Activated CD4-positive, CD25-positive, alpha-beta regulatory T cell treated with anti-CD3 and anti-CD28 coated beads, Interleukin-2, amount 50 U/mL, for 24 hours (primary cell): ENCODE data around the gene ACOT13.
"Not testable (repeated sequence)": the region's sequence is repeated elsewhere in the genome, so short reads cannot be mapped to it uniquely, and the experiment has no call there.

Experiments used
- ATAC-seq, 2 donors: fragments of 150-1000 bp; cut with Tn5 transposase; one replicate each; pipeline ENCODE4 v1.10.0; 2021; ENCODE audit warnings: mild to moderate bottlenecking in 1 of 2, moderate library complexity in 1 of 2

The ACOT13 gene

DNA sequence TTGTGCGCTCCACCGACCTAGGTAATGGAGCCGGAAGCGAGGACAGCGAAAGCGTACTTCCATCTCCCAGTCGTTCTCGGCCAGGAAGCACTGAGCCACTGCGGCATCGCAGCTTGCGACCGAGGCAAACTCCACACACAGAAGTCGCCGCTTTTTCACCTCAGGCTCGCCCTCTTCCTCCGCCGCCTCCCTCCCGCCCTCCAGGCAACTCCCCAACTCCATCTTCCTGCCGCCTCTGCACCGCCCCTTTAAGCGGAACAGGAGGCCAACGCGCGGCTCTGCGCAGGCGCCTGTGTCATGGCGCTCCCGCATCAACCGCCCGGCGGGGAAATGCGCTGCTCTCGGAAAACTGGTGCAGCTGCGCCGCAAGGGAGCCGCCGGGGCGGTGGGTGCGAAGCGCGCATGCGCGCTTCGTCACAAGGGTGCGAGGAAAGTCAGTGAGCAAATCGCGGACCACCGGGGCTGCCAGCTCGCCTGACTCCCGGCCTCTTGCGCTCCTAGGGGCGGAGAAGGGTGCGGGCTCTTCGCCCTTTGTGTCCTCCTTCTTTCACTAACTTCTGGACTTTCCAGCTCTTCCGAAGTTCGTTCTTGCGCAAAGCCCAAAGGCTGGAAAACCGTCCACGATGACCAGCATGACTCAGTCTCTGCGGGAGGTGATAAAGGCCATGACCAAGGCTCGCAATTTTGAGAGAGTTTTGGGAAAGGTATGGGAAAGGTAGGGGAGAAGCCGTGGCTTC is at the start of gene ACOT13, which contains the start of gene TDP2:
TSS of gene ACOT13 (plus strand) at position 437 of the 737 bp plus-strand sequence. CDS start at position 624, 187 bp downstream.
TSS of gene TDP2 (minus strand) at position 259 of the 737 bp plus-strand sequence. CDS start at position 222, 37 bp downstream.
- ATAC-seq, result peak; percentile 96 to 97

DNA sequence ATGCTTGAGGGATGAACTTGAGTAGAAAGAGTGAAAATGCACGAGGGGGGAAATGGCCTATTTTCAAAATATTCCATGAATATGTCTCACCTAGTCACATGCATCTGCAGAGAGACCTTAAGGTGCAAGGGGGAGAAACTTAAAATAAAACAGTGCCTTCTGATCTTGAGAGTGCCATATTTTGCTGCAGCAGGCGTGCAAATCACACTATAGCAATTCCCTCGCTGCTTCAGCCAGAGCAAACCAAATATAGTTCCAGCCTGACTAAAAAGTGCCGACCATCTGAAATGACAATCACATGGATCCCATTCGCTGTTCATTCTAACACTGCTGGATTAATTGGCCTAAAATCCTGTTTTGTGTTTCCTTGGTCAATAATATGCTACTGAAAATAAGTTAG is 47.2 kb upstream of the ACOT13 start:
- no peak for ATAC-seq

DNA sequence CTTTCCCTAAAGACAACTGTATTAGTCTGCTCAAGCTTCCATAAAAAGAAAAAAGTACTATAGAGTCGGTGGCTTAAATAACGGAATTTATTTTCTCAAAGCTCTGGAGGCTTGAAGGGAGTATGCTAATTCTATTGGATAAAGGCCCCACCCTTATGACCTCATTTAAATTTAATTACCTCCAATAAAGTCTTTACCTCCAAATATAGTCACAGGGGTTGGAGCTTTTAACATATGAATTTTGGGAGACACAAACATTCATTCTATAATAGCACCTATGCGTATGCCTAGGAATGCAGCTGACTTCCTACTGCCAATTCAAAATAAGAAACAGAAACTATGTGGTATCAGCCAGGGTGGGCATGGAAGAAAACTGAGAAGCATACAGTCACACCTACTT is 46.2 kb upstream of the ACOT13 start:
- no peak for ATAC-seq

DNA sequence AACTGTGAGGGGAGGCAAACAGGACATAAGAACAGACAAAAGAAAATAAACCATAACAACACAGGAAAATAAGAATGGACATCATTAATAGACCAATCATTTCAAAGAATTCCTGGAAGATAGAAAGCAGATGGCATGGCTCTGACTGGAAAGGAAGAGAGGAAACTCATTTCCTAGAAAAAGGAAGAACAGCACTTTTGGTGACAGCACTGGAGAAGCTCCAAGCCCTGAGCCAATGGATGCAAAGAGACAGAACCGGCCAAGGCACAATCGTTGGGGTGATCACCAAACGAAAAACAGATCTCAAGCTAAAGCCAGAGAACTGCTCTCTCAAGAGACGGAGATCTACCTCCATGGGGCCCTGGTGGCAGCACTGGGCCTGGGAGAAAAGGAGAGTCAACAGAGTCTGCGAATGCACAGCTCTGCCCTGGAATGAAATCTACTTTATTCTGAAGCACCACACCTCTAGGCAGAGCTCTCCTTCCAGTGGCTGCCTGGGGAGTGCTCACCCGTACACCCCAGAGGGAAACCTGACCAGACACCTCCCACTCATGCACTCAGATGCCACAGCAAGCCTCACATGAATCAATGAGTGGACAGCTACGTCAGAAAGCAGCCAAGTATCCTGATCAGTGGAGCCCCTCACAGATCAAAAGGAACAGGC is 45.1 kb upstream of the ACOT13 start:
- no peak for ATAC-seq

DNA sequence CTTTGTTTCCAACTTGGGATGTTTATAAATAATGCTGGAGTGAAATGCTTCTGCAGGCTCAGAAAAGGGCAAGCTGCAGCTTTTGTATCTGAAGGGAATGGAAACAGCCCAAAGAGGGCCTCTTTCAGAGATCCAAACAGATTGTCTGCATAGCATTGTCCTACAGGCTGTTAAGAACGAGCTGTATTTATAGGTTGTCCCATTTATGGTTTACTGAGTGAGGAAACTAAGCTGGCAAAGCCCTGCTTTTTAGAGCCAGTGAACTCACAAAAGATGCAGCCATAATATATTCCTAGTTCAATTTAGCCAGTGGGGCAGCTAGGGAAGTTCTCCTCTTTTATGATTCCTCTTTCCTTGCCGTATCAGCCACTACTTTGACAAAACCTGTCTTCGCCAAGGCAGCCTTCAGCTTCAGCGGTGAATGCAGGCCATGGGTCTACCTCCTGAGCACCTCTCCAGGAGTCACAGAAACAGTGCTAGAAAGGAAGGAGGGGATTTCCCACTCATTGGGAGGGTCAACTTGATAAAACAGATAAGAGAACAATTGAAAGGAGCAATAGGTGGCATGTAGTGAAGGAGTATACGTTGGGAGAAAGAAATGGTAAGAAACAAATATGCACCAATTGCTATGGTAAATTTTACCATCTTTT is 35.9 kb upstream of the ACOT13 start:
- ATAC-seq, result no peak

DNA sequence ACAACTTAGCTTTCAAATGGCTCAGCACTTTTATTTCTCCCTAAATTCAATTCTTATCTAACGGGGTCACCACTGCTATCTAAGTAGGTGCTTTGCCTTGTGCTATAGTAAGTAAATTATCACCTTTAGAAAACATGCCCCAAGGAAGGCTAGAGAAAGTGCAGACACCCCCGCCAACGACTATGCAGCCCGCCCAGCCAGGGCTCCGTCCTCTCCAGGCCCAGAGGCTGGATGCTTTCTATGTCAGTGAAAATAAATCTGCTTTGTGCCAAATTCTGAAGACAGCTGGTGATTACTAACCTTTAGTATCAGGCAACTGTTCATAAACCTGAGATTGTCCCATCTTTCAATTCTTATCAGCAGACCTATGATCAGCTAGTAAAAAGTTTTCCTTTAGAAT is 35.2 kb upstream of the ACOT13 start:
- no peak for ATAC-seq

DNA sequence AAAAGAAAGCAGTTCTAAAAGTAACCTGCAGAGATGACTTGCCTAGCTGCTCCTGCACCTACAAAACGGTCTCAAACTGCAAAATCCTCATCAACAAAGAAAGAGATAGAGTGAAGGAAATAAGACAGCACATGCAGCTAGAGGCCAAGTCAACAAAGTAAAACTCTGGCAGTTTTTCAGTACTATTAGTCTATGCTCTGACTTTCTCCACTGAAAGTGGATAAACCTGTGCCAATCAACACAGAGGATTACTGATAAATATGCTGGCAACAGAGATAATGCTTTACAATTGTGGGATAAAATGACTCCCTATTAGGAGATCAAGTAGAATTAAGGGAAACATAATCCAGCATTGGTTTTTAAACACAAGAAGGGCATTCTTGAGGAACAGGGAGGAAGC is 34.3 kb upstream of the ACOT13 start:
- ATAC-seq, result no peak

DNA sequence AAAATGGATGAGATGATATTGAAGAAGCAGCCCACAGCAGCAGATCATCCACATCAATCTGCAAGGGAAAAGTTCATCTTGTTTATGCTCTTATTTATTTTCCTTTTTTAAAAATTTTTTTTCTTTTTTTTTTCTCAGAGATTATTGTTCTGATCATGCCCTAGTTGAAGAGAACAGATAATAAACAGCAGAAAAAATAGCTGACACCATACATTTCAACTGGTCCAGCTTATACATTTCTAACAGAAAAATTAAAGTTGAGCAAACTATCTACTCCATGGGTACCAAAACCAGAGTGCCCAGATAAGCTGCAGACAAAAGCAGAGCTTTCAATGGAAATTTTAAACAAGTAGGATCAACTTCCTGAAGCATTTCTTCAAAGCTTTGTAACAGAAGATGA is 30.2 kb upstream of the ACOT13 start:
- no peak for ATAC-seq

DNA sequence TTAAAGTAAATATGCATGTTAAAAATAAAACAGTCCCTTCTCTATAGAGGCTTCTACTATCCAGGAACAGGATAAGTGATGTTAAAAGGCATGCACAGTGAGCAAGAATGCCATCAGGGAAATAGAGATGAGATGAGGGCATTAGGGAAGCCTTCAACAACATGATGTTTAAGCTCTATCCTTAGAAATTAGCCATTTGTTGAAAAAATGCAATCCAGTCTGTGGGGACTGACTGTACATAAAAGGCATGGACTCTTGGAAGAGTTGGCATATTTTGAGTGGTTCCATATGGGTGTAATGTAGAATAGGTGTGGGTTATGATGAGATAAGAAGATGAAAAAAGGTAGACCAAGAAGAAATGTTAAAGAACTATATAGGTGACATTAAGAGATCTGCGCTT is 26.7 kb upstream of the ACOT13 start:
- ATAC-seq, result no peak

DNA sequence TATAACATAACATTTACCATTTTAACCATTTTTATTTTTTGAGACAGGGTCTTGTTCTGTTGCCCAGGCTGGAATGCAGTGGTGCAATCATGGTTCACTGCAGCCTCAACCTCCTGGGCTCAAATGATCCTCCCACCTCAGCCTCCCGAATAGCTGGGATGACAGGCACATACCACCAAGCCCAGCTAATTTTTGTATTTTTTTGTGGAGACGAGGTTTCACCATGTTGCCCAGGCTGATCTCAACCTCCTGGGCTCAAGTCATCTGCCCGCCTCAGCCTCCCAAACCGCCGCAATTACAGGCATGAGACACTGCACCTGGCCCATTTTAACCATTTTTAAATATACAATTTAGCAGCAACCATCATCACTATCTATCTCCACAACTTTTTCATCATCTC is 26.2 kb upstream of the ACOT13 start:
- ATAC-seq, result not testable (repeated sequence)

DNA sequence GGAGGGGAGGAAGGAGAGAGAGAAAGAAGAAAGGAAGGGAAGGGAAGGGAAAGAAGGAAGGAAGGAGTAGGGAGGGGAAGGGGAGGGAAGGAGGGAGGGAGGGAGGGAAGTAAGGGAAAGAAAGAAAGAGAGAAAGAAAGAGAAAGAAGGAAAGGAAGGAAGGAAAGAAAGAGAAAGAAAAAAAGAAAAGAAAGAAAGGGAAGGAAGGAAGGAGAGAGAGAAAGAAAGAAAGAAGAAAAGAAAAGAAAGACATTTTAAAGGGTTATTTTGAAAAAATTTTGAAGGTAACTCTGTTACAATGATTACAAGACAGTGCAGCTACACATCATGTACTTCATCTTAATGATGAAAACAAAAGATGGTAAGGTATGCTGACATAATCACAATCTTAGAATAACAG is 24.8 kb upstream of the ACOT13 start:
- no peak for ATAC-seq

DNA sequence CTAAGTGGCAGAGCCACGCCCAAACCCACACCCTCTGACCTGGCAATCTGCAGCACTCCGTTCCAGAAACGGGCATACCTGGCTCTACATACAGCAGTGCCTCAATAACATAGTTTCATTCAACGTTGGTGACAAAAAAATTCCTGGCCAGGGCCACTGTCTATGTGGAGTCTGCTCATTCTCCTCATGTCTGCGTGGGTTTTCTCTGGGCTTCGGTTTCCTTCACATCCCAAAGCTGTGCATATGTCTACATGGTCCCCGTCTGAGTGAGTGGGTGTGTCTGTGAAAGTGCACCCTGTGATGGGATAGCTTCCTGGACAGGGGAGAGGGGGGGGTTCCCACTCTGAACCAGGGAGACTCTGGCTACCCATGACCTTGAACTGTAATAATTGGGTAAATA is 23.0 kb upstream of the ACOT13 start:
- no peak for ATAC-seq

DNA sequence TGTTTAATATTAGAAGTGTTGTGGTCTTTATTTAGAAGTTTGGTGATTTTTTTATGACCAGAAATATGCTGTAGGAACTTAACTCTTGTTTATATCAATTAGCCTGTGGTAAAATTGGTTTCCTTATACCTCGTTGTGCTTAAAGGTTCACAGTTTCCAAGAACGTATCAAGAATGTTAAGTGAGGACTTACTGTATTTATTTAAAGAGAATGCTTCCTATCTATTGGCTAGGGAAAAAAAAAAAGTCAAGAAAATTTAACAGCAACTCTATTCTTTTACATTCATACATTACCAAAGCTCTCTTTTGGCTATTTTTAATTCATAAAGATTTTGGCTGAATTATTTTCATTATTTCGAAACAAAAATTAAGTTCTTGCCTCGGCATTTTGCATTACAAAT is 22.5 kb upstream of the ACOT13 start:
- ATAC-seq, result no peak

DNA sequence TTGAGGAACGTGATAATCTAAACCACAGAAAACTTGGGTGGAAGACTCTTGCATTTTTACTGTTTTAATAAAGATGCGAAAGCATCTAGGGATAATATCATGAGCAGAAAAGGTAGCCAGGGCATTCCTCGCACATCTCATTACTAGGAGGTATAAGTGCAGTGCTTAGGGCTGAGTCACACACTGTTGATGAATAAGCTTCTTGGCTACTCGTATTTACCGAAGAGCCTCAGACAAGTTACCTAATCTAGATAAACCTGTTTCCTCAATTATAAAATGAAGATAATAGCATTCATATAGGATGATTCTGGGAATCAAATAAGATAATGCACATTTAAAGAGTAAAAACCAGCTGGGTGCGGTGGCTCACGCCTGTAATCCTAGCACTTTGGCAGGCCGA is 20.1 kb upstream of the ACOT13 start:
- no peak for ATAC-seq

DNA sequence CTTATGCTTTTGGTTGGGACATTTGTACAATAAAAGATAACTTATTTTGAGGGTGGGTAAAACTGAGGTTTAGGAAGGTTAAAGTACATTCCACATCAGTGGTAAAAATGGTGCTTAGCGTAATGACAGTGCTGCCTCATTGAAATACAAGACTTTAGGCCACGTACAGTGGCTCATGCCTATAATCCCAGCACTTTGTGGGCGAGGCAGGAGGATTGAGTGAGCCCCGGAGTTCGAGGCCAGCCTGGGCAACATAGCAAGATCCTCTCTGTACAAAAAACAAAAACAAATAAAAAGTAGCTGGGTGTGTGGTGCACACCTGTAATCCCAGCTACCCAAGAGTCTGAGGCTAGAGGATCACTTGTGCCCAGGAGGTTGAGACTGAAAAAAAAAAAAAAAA is 18.6 kb upstream of the ACOT13 start:
- ATAC-seq, result no peak

DNA sequence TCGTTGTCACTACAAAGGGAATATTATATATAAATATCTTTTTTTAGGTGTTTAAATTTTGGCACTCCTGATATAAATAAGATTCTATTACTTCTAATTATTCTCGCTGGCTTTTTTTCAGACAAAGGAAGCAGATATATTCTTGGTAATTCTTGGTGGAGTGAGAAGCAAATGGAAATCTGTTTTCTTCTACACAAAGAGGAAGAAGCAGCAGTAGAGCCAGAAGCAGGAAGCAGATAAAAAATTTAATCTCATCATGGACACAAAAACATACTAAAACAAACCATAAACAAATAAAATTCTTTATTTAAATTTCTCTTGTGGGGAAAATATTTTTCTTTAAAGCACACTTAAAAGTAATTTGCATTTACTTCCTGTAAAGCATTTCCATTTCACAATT is 17.2 kb upstream of the ACOT13 start:
- ATAC-seq, result no peak

DNA sequence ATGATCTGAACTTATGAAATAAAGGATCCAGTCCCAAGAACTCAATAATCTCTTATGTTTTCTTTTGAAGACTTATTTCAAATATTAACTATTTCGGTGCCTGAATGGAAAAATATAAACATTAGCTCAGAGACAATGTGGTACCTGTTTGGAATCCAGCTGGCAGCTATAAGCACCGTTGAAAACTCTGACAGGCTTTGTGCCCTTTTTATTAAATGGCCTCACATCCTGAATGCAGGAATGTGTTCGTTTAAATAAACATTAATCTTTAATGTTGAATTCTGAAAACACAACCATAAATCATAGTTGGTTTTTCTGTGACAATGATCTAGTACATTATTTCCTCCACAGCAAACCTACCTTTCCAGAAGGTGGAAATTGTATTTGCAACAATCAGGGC is 16.5 kb upstream of the ACOT13 start:
- ATAC-seq, result no peak

DNA sequence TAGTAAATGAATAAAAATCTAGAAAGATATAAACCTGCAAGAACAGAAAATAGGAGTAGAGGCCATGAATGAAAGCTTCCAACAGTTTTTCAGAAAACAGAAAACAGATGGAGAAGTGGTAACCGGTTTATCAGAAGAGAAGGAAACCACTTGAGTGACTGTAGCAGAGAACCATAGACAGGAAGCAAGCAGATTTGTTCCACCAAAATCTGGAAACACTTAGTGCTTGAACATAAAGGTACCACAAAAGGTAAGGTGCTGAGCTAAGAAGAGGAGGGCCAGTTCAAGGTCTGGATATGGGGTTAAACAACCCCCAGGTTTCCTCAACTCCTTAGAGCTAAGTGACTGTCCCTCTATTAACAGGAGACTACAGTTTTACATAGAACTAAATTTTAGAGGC is 11.7 kb upstream of the ACOT13 start:
- no peak for ATAC-seq

DNA sequence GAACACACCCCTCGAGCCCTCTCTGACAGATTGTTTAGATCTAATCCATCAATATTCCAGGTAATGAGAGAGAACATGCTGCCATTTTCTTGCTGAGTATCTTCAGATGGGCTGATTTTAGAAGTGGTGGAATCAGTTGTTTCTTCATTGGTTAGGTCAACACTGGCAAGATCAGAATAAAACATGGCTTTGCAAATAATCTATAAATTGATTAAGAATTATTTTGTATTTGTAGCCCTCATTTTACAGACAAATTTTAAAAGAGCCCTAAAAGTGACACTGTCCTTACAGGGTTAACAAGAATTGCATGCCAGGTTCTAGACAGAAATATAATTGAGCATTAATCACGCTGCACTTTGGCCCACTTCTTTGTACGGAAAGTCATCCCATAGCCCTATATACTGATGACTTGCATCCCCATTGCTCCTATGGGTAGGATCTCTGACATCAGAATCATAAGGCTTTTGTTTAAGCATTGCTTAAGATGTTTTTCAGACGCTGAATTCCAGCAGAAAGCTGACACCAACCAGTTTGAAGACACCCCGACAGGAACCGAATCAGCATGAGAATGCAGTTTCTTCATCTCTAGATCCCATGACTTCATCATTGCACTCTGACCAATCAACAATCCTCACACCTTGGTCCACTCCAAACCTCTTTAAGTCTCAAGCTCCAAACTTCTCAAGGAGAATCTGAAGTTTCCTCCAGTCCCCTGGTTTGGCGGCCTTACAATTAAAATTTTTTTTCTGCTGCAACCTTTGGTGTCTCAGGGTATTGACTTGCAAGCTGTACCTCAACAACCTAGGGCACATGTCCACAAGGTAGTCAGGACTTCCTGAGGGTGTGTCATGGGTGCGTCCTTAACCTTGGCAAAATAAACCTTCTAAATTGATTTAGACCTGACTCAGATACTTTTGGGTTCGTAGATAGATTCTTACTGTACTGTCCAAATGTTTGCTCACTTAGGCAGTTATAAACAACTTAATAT is 8.0 kb upstream of the ACOT13 start:
- no peak for ATAC-seq

DNA sequence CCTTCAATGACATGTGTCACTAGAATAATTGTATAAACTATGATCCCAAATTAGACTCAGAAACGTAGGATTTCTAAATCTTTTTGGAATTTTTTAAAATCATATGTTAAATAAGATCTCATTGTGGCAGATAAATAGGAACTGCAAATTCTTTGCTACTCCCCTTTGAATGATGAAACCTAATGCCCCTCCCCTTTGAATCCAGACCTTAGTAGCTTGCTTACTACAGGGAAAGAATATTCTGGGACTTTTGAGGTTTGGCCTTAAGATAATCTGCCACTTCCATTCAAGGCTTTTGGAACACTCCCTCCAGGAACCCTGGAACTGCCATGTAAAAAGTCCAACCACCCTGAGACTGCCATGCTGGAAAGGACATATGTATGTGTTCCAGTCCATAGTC is 7.3 kb upstream of the ACOT13 start:
- no peak for ATAC-seq

DNA sequence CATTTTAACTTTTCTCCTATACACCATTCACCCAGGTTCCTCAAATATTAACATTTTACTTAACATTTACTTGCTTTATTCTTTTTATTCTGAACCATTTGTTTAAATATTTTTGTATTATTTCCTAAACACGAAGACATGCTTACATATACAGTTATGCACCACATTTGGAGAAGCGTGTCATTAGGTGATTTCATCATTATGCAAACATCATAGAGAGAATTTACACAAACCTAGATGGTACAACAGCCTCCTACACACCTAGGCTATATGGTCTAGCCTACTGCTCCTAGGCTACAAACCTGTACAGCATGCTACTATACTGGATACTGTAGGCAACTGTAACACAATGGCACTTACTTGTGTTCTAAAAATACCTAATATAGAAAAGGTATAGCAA is 6.8 kb upstream of the ACOT13 start:
- ATAC-seq, result no peak

DNA sequence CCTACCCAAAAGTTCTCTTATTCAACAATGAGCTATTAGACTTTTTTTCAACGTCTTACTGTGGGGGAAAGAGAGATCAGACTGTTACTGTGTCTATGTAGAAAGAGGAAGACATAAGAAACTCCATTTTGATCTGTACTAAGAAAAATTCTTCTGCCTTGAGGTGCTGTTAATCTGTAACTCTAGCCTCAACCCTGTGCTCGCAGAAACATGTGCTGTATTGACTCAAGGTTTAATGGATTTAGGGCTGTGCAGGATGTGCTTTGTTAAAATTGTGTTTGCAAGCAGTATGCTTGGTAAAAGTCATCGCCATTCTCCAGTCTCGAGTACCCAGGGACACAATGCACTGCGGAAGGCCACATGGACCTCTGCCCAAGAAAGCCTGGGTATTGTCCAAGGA is 5.1 kb upstream of the ACOT13 start:
- not testable (repeated sequence) for ATAC-seq

DNA sequence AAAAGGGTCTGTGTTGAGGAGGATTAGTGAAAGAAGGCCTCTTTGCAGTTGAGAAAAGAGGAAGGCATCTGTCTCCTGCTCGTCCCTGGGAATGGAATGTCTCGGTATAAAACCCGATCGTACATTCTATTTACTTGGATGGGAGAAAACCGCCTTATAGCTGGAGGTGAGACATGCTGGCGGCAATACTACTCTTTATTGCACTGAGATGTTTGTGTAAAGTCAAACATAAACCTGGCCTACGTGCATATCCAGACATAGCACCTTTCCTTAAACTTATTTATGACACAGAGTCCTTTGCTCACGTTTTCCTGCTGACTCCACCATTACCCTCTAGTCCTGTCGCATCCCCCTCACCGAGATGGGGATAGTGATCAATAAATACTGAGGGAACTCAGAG is 4.6 kb upstream of the ACOT13 start:
- no peak for ATAC-seq
